K562 (cell line): Measurements from ENCODE around the gene POLK. TPM values are rescaled to one million over a fixed set of nuclear protein-coding genes. Genes with fewer than 3 reads are reported as not detected.

ENCODE experiments used
- ATAC-seq: fragments of 200-7000 bp; cut with Tn5 transposase; 3 replicates; pipeline ENCODE4 v1.9.1; 2020; ENCODE audit warnings: moderate library complexity
- BruUV-seq: library from RNA; stranded (reverse); fragments of 400-500 nt; replicated peaks from 2 replicates; lab custom pipeline; 2021; lab: Mats Ljungman, UMichigan
- CTCF ChIA-PET: fragments of 300-600 bp; formaldehyde crosslinking; extraction: SDS; loops from one replicate; lab custom pipeline; 2021; ENCODE audit warnings: low intra/inter-chr PET ratio; lab: Yijun Ruan, JAX
- POLR2A ChIA-PET: fragments of 300-600, 350-650 bp; sonication (Branson Sonifier 250); formaldehyde crosslinking; extraction: SDS; loops from one replicate; lab custom pipeline; 2021; ENCODE audit warnings: antibody characterized with exemption, inconsistent platforms; lab: Yijun Ruan, JAX
- DNase-seq, 4 experiments: peaks; one replicate each; pipeline versions ENCODE4 v3.0.0 to v3.0.0-alpha.2; 2011 to 2018; ENCODE audit warnings: low spot score in 3 of 4, mixed read lengths in 3 of 4; ENCODE audit errors: extremely low read depth in 1 of 4
- FAIRE-seq: peaks from 2 replicates; lab custom pipeline; 2011; peaks lifted over from hg19 to GRCh38; lab: Jason Lieb, UNC
- H2AFZ ChIP-seq: 2 replicates; pipeline ENCODE4 v1.6.0; 2011; ENCODE audit warnings: low read depth, low read length, control low read depth, inconsistent platforms
- H3K27ac ChIP-seq: fragments of 200-600 bp; 3 replicates; pipeline ENCODE4 v1.8.0; 2011; ENCODE audit warnings: low read depth, mild to moderate bottlenecking, control low read depth, inconsistent platforms, low read length, moderate library complexity, mixed read lengths; ENCODE audit errors: extremely low read depth
- H3K27me3 ChIP-seq, 2 experiments: fragments of 300-600 bp in 1 of 2; 2 replicates in 1 of 2; 3 replicates in 1 of 2; pipeline versions ENCODE4 v1.6.0 to v1.8.0; 2011; ENCODE audit warnings: inconsistent platforms in 2 of 2, low read length in 2 of 2, mild to moderate bottlenecking in 1 of 2, mixed read lengths in 1 of 2, moderate library complexity in 1 of 2; ENCODE audit not compliant: control insufficient read depth in 2 of 2, insufficient read depth in 2 of 2
- H3K36me3 ChIP-seq: fragments of 300-600 bp; 3 replicates; pipeline ENCODE4 v1.8.0; 2011; ENCODE audit warnings: mild to moderate bottlenecking, low read length, inconsistent platforms; ENCODE audit not compliant: control insufficient read depth, insufficient read depth
- H3K4me1 ChIP-seq, 2 experiments: fragments of 200-600 bp in 1 of 2; replicated peaks in 1 of 2; 2 replicates in 1 of 2; 3 replicates in 1 of 2; pipeline versions ENCODE4 v1.5.1 to v1.8.0; 2011; ENCODE audit warnings: inconsistent platforms in 2 of 2, low read length in 2 of 2, mild to moderate bottlenecking in 1 of 2, mixed read lengths in 1 of 2, moderate library complexity in 1 of 2; ENCODE audit not compliant: control insufficient read depth in 2 of 2, insufficient read depth in 2 of 2
- H3K4me2 ChIP-seq: 2 replicates; pipeline ENCODE4 v1.6.1; 2011; ENCODE audit warnings: low read length, control low read depth, inconsistent platforms, mixed read lengths; ENCODE audit not compliant: insufficient read depth
- H3K4me3 ChIP-seq: fragments of 200-600 bp; sonication (generic), shearing (Covaris generic); 2 replicates; pipeline ENCODE4 v1.5.1; 2016; ENCODE audit warnings: control low read depth, inconsistent platforms
- H3K79me2 ChIP-seq: fragments of 200-600 bp; 3 replicates; pipeline ENCODE4 v1.8.0; 2011; ENCODE audit warnings: low read length, inconsistent platforms; ENCODE audit not compliant: control insufficient read depth, insufficient read depth
- H3K9ac ChIP-seq, 2 experiments: 2 replicates each; pipeline versions ENCODE4 v1.6.0 to v1.6.1; 2011; ENCODE audit warnings: low read depth in 2 of 2, low read length in 2 of 2, control low read depth in 1 of 2, inconsistent platforms in 1 of 2, mild to moderate bottlenecking in 1 of 2, mixed read lengths in 1 of 2; ENCODE audit not compliant: insufficient read depth in 1 of 2
- H3K9me1 ChIP-seq: one replicate; pipeline ENCODE4 v1.6.0; 2011; ENCODE audit warnings: inconsistent platforms, mild to moderate bottlenecking, low read length, moderate library complexity; ENCODE audit not compliant: control insufficient read depth, insufficient read depth
- H3K9me3 ChIP-seq: replicated peaks from 2 replicates; pipeline ENCODE4 v1.5.1; 2011; ENCODE audit warnings: low read depth, low read length, inconsistent platforms; ENCODE audit not compliant: control insufficient read depth, insufficient read depth
- H4K20me1 ChIP-seq: replicated peaks from 2 replicates; pipeline ENCODE4 v1.6.1; 2011; ENCODE audit warnings: low read length, inconsistent platforms, mixed read lengths; ENCODE audit not compliant: control insufficient read depth, insufficient read depth
- NR2C1 ChIP-seq, 2 experiments: fragments of 450-650 bp; IDR thresholded peaks; 2 replicates each; pipeline ENCODE4 v1.6.1; 2017; ENCODE audit warnings: mild to moderate bottlenecking in 2 of 2, antibody characterized with exemption in 1 of 2, inconsistent platforms in 1 of 2, missing compliant biosample characterization in 1 of 2, missing genetic modification characterization in 1 of 2
- NR2C2 ChIP-seq, 2 experiments: fragments of 200-800 bp in 1 of 2; sonication (Bioruptor generic) in 1 of 2; sonication (generic) in 1 of 2; formaldehyde crosslinking in 1 of 2; IDR thresholded peaks; 2 replicates each; pipeline versions ENCODE4 v1.6.1 to v1.8.0; 2016 to 2022; ENCODE audit warnings: mild to moderate bottlenecking in 1 of 2, missing compliant biosample characterization in 1 of 2, missing genetic modification characterization in 1 of 2, missing genetic modification reagents in 1 of 2
- TRIM24 ChIP-seq, 2 experiments: fragments of 450-650 bp; IDR thresholded peaks; 2 replicates each; pipeline ENCODE4 v1.6.1; 2016
- ZBTB11 ChIP-seq, 3 experiments: fragments of 200-800 bp in 1 of 3; fragments of 250-450 bp in 1 of 3; fragments of 450-650 bp in 1 of 3; sonication (Bioruptor Pico) in 1 of 3; sonication (Bioruptor generic) in 1 of 3; formaldehyde crosslinking in 1 of 3; IDR thresholded peaks; 2 replicates each; pipeline versions ENCODE4 v1.6.1 to v1.8.0; 2016 to 2022; ENCODE audit warnings: mild to moderate bottlenecking in 2 of 3, missing genetic modification characterization in 2 of 3, missing compliant biosample characterization in 1 of 3, moderate library complexity in 1 of 3
- ZNF146 ChIP-seq: IDR thresholded peaks from one replicate; pipeline ENCODE4 v1.6.1; 2018; ENCODE audit warnings: missing compliant biosample characterization; ENCODE audit not compliant: unreplicated experiment
- WGBS: fragments of 100-300 bp; shearing (Covaris generic); methylation state at CpG from one replicate; pipeline ENCODE4 v1.1.6; 2016; ENCODE audit warnings: low coverage, mixed read lengths; ENCODE audit not compliant: insufficient coverage; ENCODE audit errors: missing lambda C conversion rate; 5-methylcytosine and 5-hydroxymethylcytosine counted together
- in situ Hi-C: fragments of 300-500 bp; cut with MboI; formaldehyde crosslinking; loops from 4 replicates; pipeline ENCODE4 v1.15.0; 2018; ENCODE audit warnings: inconsistent platforms, mixed read lengths
- intact Hi-C: fragments of 100-400 bp; cut with micrococcal nuclease; formaldehyde crosslinking; loops from 2 replicates; pipeline ENCODE4 v1.14.2; 2022
- polyA plus RNA-seq, 8 experiments: library from polyadenylated mRNA; depleted of rRNA in 4 of 8; stranded (reverse) in 5 of 8; unstranded in 3 of 8; fragments of >200 nt; fragmentation: Nextera tagmentation in 2 of 8; fragmentation: Illumina TruSeq in 1 of 8; extraction: Ambion mirVana in 2 of 8; extraction: Trizol in 1 of 8; gene quantifications; 2 replicates each; pipeline versions ENCODE4 v1.2.1 to v1.2.3, GENCODE V29; 2011 to 2014; ENCODE audit warnings: inconsistent platforms in 1 of 8, missing spikeins in 1 of 8
- total RNA-seq, 7 experiments: library from RNA; depleted of rRNA in 6 of 7; stranded (reverse); fragments of >200 nt in 6 of 7; fragmentation: Illumina TruSeq in 2 of 7; extraction: Trizol in 2 of 7; gene quantifications; 2 replicates each; pipeline versions ENCODE4 v1.2.1 to v1.2.3, GENCODE V29; 2011 to 2021; ENCODE audit warnings: low replicate concordance in 1 of 7
- TF ChIP-seq, protein P1 (sequence below), 2 experiments: IDR thresholded peaks; 2 replicates each; pipeline ENCODE4 v1.6.1; 2011; ENCODE audit warnings: borderline replicate concordance in 1 of 2, control low read depth in 1 of 2, low read depth in 1 of 2, low read length in 1 of 2, mild to moderate bottlenecking in 1 of 2, mixed read lengths in 1 of 2, moderate library complexity in 1 of 2; ENCODE audit not compliant: insufficient read depth in 1 of 2, insufficient read length in 1 of 2, poor library complexity in 1 of 2, severe bottlenecking in 1 of 2; ENCODE audit errors: extremely low read depth in 1 of 2

Gene POLK
- total and polyA plus RNA-seq, 9 of the 15 experiments (the other 6 are each of a cell fraction or from before 2014, with no cell fraction given), result 6.1 to 31.6 (median 16.5) TPM

DNA sequence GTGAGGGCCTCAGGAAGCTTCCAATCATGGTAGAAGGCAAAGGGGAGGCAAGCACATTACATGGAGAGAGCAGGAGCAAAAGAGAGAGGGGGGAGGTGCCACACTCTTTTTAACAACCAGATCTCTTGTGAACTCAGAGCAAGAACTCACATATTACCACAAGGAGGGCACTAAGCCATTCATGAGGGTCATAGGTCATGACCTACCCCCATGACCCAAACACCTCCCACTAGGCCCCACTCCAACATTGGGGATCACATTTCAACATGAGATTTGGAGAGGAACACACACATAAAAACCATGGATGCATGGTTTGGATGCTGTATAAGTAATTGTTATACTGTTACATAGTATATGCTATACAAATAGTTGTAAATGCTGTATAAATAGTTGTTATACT is 17.5 kb downstream of the POLK start:
- POLR2A ChIA-PET, result interaction anchor here (0.6 kb wide), 1 partner anchor 88 kb away, joined by 6 read pairs; no protein-coding TSS in a partner anchor
- intact Hi-C loops, result no loop called here
- TF ChIP-seq ZNF146 (no peak), NR2C1 (IDR thresholded peaks at IDR 0.05) (peak; percentile 82), NR2C1 (tag; IDR thresholded peaks at IDR 0.05) (peak; percentile 85), NR2C2 (CRISPR knock-in tag; IDR thresholded peaks at IDR 0.05) (no peak), NR2C2 (tag; IDR thresholded peaks at IDR 0.05) (peak; percentile 61)
- TF ChIP-seq, all 486 proteins: peak for 2

DNA sequence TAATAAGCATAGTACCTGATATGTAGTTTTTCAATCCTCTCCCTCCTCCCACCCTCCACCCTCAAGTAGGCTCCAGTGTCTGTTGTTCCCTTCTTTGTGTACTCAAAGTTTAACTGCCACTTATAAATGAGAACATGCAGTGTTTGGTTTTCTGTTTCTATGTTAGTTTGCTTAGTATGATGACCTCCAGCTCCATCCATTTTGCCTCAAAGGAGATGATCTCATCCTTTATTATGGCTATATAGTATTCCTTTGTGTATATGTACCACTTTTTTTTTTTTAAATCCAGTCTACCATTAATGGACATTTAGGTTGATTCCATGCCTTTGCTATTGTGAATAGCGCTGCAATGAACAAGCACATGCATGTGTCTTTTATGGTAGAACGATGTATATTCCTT is 20.5 kb downstream of the POLK start:
- Histone ChIP-seq H3K9ac (no peak overlapping the region), H4K20me1 (no peaks in the 10 kb centered on the region), H3K9me1 (no peaks in the 10 kb centered on the region), H2AFZ (no peak overlapping the region), H3K4me2 (no peak overlapping the region), H3K4me3 (no peak overlapping the region), H3K27me3 (no peaks in the 10 kb centered on the region), H3K9me3 (no peaks in the 10 kb centered on the region), H3K27ac (no peak overlapping the region), H3K79me2 (peaks cover 55% of the 10 kb centered on the region), H3K36me3 (no peaks in the 10 kb centered on the region), H3K4me1 (peaks cover 0 to 9% of the 10 kb centered on the region in 2 experiments; a peak in 2 of 5 replicates)
- FAIRE-seq, result no peak
- in situ Hi-C loops, result no loop called here
- no peak for ATAC-seq
- no TSS peak for BruUV-seq
- CTCF ChIA-PET, result no interaction called here
- intact Hi-C loops, result no loop called here
- TF ChIP-seq ZBTB11 (CRISPR knock-in tag; IDR thresholded peaks at IDR 0.05), result no peak
- TF ChIP-seq TRIM24 (IDR thresholded peaks at IDR 0.05), result no peak
- peak; percentile 60 for TF ChIP-seq ZNF146
- TF ChIP-seq, protein P1, sequence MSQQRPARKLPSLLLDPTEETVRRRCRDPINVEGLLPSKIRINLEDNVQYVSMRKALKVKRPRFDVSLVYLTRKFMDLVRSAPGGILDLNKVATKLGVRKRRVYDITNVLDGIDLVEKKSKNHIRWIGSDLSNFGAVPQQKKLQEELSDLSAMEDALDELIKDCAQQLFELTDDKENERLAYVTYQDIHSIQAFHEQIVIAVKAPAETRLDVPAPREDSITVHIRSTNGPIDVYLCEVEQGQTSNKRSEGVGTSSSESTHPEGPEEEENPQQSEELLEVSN (IDR thresholded peaks at IDR 0.05; ENCODE audit: borderline replicate concordance in 1 of 2, extremely low read depth in 1 of 2, insufficient read depth in 1 of 2, insufficient read length in 1 of 2, low read depth in 1 of 2, low read length in 1 of 2, poor library complexity in 1 of 2, severe bottlenecking in 1 of 2), result no peak
- DNase-seq, result no peak
- 100% methylated on average over 2 of the region's 2 CpGs for WGBS
- POLR2A ChIA-PET, result no interaction called here

More for the DNA sequence above, 17.5 kb downstream of the POLK start:
- no peaks in the 10 kb centered on the region for H3K9me1 ChIP-seq
- no peak overlapping the region for H3K9ac ChIP-seq
- no peak overlapping the region for H3K4me3 ChIP-seq
- H3K27me3 ChIP-seq, result no peaks in the 10 kb centered on the region
- no peaks in the 10 kb centered on the region for H4K20me1 ChIP-seq
- H3K27ac ChIP-seq, result no peak overlapping the region
- DNase-seq, result no peak
- in situ Hi-C loops, result no loop called here
- no peaks in the 10 kb centered on the region for H3K36me3 ChIP-seq
- no peak for FAIRE-seq
- no peaks in the 10 kb centered on the region for H3K9me3 ChIP-seq
- H3K4me2 ChIP-seq, result no peak overlapping the region
- no peak for ATAC-seq
- no peaks in the 10 kb centered on the region for H3K4me1 ChIP-seq
- no peak overlapping the region for H2AFZ ChIP-seq
- CTCF ChIA-PET, result no interaction called here
- peaks cover 58% of the 10 kb centered on the region for H3K79me2 ChIP-seq
- no TSS peak for BruUV-seq
